Brain microvascular endothelial cell (primary cell): ENCODE data around the gene GET3.

ENCODE experiments used
- DNase-seq: peaks from one replicate; pipeline ENCODE4 v3.0.0-alpha.2; 2020
- H3K27ac ChIP-seq: fragments of 250-450 bp; sonication (Bioruptor Pico); 2 replicates; pipeline ENCODE4 v1.5.1; 2020; ENCODE audit warnings: mild to moderate bottlenecking, moderate library complexity
- H3K27me3 ChIP-seq: fragments of 250-450 bp; sonication (Bioruptor Pico); replicated peaks from 2 replicates; pipeline ENCODE4 v1.5.1; 2020; ENCODE audit warnings: mild to moderate bottlenecking
- H3K36me3 ChIP-seq: fragments of 250-450 bp; sonication (Bioruptor Pico); replicated peaks from 2 replicates; pipeline ENCODE4 v1.5.1; 2020; ENCODE audit warnings: mild to moderate bottlenecking
- H3K4me3 ChIP-seq: 2 replicates; pipeline ENCODE4 v1.5.1; 2011; ENCODE audit warnings: low read depth, mild to moderate bottlenecking, control low read depth, low read length, moderate library complexity
- in situ Hi-C: cut with HindIII; loops from 2 replicates; pipeline ENCODE4 v1.10.0; 2017; ENCODE audit warnings: low sequenced_read_pairs, low pct_ligation_motif_present
- TF ChIP-seq, protein P1 (sequence below): IDR thresholded peaks from 2 replicates; pipeline ENCODE4 v1.5.1; 2011; ENCODE audit warnings: low read depth, mild to moderate bottlenecking, moderate library complexity, low read length, control low read depth, inconsistent platforms; ENCODE audit errors: missing control alignments

The GET3 gene

DNA sequence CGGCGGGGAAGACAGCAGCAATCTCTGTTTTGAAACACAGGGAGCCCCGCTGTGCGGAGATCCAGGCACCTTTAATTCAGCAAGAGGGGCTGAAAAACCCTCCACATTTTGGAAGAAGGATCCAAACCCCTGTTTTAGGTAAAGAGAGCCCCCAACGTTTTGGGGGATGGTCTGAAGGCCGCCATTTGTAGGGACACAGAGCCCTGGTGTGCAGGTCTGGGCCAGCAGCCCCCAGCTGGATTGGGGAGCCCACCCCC lies 41.5 kb downstream of the GET3 start:
- Histone ChIP-seq H3K36me3 (no peaks in the 10 kb centered on the region), H3K27ac (peak overlapping the region; percentile 93), H3K4me3 (peak overlapping the region; percentile 66), H3K27me3 (no peaks in the 10 kb centered on the region)
- TF ChIP-seq, protein P1, sequence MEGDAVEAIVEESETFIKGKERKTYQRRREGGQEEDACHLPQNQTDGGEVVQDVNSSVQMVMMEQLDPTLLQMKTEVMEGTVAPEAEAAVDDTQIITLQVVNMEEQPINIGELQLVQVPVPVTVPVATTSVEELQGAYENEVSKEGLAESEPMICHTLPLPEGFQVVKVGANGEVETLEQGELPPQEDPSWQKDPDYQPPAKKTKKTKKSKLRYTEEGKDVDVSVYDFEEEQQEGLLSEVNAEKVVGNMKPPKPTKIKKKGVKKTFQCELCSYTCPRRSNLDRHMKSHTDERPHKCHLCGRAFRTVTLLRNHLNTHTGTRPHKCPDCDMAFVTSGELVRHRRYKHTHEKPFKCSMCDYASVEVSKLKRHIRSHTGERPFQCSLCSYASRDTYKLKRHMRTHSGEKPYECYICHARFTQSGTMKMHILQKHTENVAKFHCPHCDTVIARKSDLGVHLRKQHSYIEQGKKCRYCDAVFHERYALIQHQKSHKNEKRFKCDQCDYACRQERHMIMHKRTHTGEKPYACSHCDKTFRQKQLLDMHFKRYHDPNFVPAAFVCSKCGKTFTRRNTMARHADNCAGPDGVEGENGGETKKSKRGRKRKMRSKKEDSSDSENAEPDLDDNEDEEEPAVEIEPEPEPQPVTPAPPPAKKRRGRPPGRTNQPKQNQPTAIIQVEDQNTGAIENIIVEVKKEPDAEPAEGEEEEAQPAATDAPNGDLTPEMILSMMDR = no peak
- DNase-seq = no peak
- in situ Hi-C loops = no loop called here

DNA sequence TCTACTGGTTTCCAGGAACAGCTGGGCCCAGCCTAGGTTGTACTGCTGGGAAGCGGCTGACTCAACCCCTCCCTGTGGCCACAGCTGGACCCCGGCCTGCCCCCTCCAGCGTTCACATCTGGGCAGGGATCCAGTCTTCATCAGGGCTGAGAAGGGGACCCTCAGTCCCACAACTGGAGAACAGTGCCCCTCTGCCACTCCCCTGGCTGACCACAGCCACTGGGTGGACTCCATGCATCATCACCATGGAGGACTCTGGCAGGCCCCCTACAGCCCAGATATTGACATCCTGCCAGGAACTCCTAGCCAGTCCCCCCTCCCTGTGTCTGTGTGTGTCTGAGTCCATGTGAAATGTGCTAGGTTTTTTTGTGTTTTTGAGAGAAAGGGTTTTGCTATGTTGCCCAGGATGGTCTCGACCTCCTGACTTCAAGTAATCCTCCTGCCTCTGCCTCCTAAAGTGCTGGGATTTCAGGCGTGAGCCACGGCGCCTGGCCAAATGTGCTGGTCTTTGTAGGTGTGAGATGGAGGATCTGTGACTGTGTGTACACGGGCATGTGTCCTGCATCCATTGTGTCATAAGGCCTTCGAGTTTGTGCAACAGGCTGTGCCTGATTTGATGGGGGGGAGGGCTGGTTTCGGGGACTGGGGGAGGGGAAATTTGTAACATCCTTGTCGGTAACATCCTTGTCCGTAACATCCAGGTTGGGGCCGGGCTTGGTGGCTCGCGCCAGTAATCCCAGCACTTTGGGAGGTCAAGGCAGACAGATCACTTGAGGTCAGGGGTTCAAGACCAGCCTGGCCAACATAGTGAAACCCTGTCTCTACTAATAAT lies 42.1 kb downstream of the GET3 start:
- Histone ChIP-seq H3K36me3 (no peaks in the 10 kb centered on the region), H3K27me3 (no peaks in the 10 kb centered on the region), H3K27ac (peak overlapping the region; percentile 93), H3K4me3 (peak overlapping the region; percentile 66)
- TF ChIP-seq, protein P1 = peak; percentile 37
- peak; percentile 79 for DNase-seq
- in situ Hi-C loops = no loop called here

DNA sequence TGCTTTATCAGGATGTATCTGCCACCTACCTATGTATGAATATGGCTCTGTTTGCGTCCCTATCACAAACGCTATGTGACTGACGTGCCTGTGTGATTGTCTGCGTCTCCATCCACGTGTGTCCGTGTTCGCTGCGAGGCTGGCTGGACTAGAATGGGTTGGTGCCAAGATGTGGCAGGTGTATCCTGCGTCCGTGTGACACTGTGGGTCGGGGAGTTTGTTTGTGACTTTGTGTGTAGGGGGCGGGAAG lies 44.8 kb downstream of the GET3 start:
- in situ Hi-C loops = no loop called here
- TF ChIP-seq, protein P1 = no peak
- no peak for DNase-seq
- Histone ChIP-seq H3K27me3 (no peaks in the 10 kb centered on the region), H3K4me3 (peak overlapping the region; percentile 48), H3K27ac (peak overlapping the region; percentile 59), H3K36me3 (no peaks in the 10 kb centered on the region)

GRCh38 chr19:12782424-12783290 lies 45.4 kb downstream of the GET3 start:
- no peaks in the 10 kb centered on the region for H3K27me3 ChIP-seq
- no peaks in the 10 kb centered on the region for H3K36me3 ChIP-seq
- peak; percentile 65 for DNase-seq
- H3K4me3 ChIP-seq = peak overlapping the region; percentile 48
- in situ Hi-C loops = no loop called here
- H3K27ac ChIP-seq = peak overlapping the region; percentile 59
- TF ChIP-seq, protein P1 = no peak

- no peak for DNase-seq
- Histone ChIP-seq H3K36me3 (no peaks in the 10 kb centered on the region), H3K27me3 (no peaks in the 10 kb centered on the region), H3K4me3 (peak overlapping the region; percentile 48), H3K27ac (peak overlapping the region; percentile 59)
- TF ChIP-seq, protein P1 = no peak
- in situ Hi-C loops = no loop called here
Observed at GRCh38 chr19:12783291-12783848, 46.1 kb downstream of the GET3 start.
